Ishikawa (cell line): Measurements from ENCODE around the gene KYNU.

ENCODE experiments used
- CEBPB ChIP-seq: IDR thresholded peaks from 2 replicates; pipeline ENCODE4 v1.6.1; 2012
- CREB1 ChIP-seq: IDR thresholded peaks from 2 replicates; pipeline ENCODE4 v1.6.1; 2012; ENCODE audit warnings: low read depth
- EGR1 ChIP-seq: IDR thresholded peaks from 2 replicates; pipeline ENCODE4 v1.6.1; 2012
- EP300 ChIP-seq: IDR thresholded peaks from 2 replicates; pipeline ENCODE4 v1.6.1; 2012; ENCODE audit warnings: borderline replicate concordance
- FOXM1 ChIP-seq: IDR thresholded peaks from 2 replicates; pipeline ENCODE4 v1.6.1; 2012; ENCODE audit warnings: low read depth, borderline replicate concordance
- MAX ChIP-seq: IDR thresholded peaks from 2 replicates; pipeline ENCODE4 v1.6.1; 2012
- NFIC ChIP-seq: IDR thresholded peaks from 2 replicates; pipeline ENCODE4 v1.6.1; 2012
- RAD21 ChIP-seq: IDR thresholded peaks from 2 replicates; pipeline ENCODE4 v1.6.1; 2012; ENCODE audit warnings: low read depth
- REST ChIP-seq: IDR thresholded peaks from 2 replicates; pipeline ENCODE4 v1.6.1; 2012; ENCODE audit warnings: low read depth, mild to moderate bottlenecking
- TAF1 ChIP-seq: IDR thresholded peaks from 2 replicates; pipeline ENCODE4 v1.6.1; 2012; ENCODE audit warnings: low read depth, mild to moderate bottlenecking
- TCF12 ChIP-seq: IDR thresholded peaks from 2 replicates; pipeline ENCODE4 v1.6.1; 2012; ENCODE audit warnings: low read depth
- TEAD4 ChIP-seq: IDR thresholded peaks from 2 replicates; pipeline ENCODE4 v1.6.1; 2012
- USF1 ChIP-seq: IDR thresholded peaks from 2 replicates; pipeline ENCODE4 v1.6.1; 2012
- YY1 ChIP-seq: IDR thresholded peaks from 2 replicates; pipeline ENCODE4 v1.6.1; 2012; ENCODE audit warnings: low read depth
- ZBTB7A ChIP-seq: IDR thresholded peaks from 2 replicates; pipeline ENCODE4 v1.6.1; 2012; ENCODE audit warnings: low read depth

The KYNU gene

GRCh38 chr2:142933916-142934315, 56.5 kb downstream of the KYNU start:
- no peak for TF ChIP-seq TEAD4
- no peak for TF ChIP-seq REST
- no peak for TF ChIP-seq NFIC
- no peak for TF ChIP-seq ZBTB7A
- no peak for TF ChIP-seq TCF12
- TF ChIP-seq MAX: no peak
- no peak for TF ChIP-seq RAD21
- no peak for TF ChIP-seq CEBPB
- no peak for TF ChIP-seq EGR1
- no peak for TF ChIP-seq YY1

GRCh38 chr2:142935563-142936089, 58.2 kb downstream of the KYNU start:
- TF ChIP-seq NFIC (no peak), TEAD4 (no peak), EGR1 (no peak), REST (no peak), TAF1 (no peak)

GRCh38 chr2:142936629-142937028, 59.2 kb downstream of the KYNU start:
- no peak for TF ChIP-seq EGR1
- no peak for TF ChIP-seq REST
- no peak for TF ChIP-seq CEBPB
- no peak for TF ChIP-seq FOXM1
- TF ChIP-seq ZBTB7A: no peak
- no peak for TF ChIP-seq YY1
- no peak for TF ChIP-seq NFIC
- TF ChIP-seq RAD21: no peak
- TF ChIP-seq USF1: no peak
- TF ChIP-seq CREB1: no peak

- no peak for TF ChIP-seq ZBTB7A
- TF ChIP-seq EP300: no peak
- no peak for TF ChIP-seq EGR1
- TF ChIP-seq NFIC: no peak
- no peak for TF ChIP-seq TCF12
Observed at GRCh38 chr2:142937347-142937746, 59.9 kb downstream of the KYNU start.

GRCh38 chr2:142938240-142938639, 60.8 kb downstream of the KYNU start:
- TF ChIP-seq TAF1: no peak
- no peak for TF ChIP-seq YY1
- TF ChIP-seq RAD21: no peak

- TF ChIP-seq TCF12 (no peak), CEBPB (no peak), REST (no peak), EGR1 (no peak), RAD21 (no peak), MAX (no peak), ZBTB7A (no peak), NFIC (no peak), EP300 (no peak), TAF1 (no peak), USF1 (no peak), YY1 (no peak), TEAD4 (no peak), FOXM1 (no peak), CREB1 (no peak)
Observed at GRCh38 chr2:142940606-142941223, 63.3 kb downstream of the KYNU start.
